HEK293 (cell line): Measurements from ENCODE around the gene MAGI2.

ENCODE experiments used
- CTCF ChIA-PET: fragments of 350-600 bp; formaldehyde crosslinking; extraction: SDS; loops from one replicate; lab custom pipeline; 2021; ENCODE audit warnings: antibody characterized with exemption; lab: Yijun Ruan, JAX
- POLR2A ChIA-PET: fragments of 300-600 bp; formaldehyde crosslinking; extraction: SDS; loops from one replicate; lab custom pipeline; 2020; ENCODE audit warnings: antibody characterized with exemption, inconsistent platforms; lab: Yijun Ruan, JAX
- H3K27ac ChIP-seq: fragments of 200-500 bp; sonication (Bioruptor generic); 2 replicates; pipeline ENCODE4 v1.5.1; 2014; ENCODE audit warnings: low read depth, low read length, control low read depth, inconsistent platforms; ENCODE audit errors: extremely low read depth
- H3K36me3 ChIP-seq, 2 experiments: fragments of 200-500 bp in 1 of 2; sonication (Bioruptor generic) in 1 of 2; 1 replicate in 1 of 2; 2 replicates in 1 of 2; pipeline ENCODE4 v1.5.1; 2014 to 2017; ENCODE audit warnings: inconsistent platforms in 2 of 2, low read length in 2 of 2; ENCODE audit not compliant: control insufficient read depth in 2 of 2, insufficient read depth in 1 of 2
- H3K4me1 ChIP-seq: fragments of 200-500 bp; sonication (Bioruptor generic); 2 replicates; pipeline ENCODE4 v1.5.1; 2014; ENCODE audit warnings: mild to moderate bottlenecking, low read length, inconsistent platforms; ENCODE audit not compliant: control insufficient read depth, insufficient read depth
- H3K4me3 ChIP-seq: 2 replicates; pipeline ENCODE4 v1.5.1; 2011; ENCODE audit warnings: low read depth, mild to moderate bottlenecking, control low read depth, low read length, moderate library complexity
- H3K9me3 ChIP-seq: fragments of 200-500 bp; sonication (Bioruptor generic); 2 replicates; pipeline ENCODE4 v1.5.1; 2014; ENCODE audit warnings: low read depth, low read length, inconsistent platforms; ENCODE audit not compliant: control insufficient read depth, insufficient read depth
- GLI4 ChIP-seq: fragments of 450-650 bp; formaldehyde crosslinking; IDR thresholded peaks from 2 replicates; pipeline ENCODE4 v1.5.1; 2016; ENCODE audit warnings: missing biosample characterization, missing genetic modification characterization
- HOXC10 ChIP-seq: sonication (generic); formaldehyde crosslinking; IDR thresholded peaks from 2 replicates; pipeline ENCODE4 v1.8.1; 2023; ENCODE audit warnings: mild to moderate bottlenecking, missing genetic modification reagents
- YY2 ChIP-seq: fragments of 450-650 bp; formaldehyde crosslinking; IDR thresholded peaks from 2 replicates; pipeline ENCODE4 v1.5.1; 2016; ENCODE audit warnings: missing biosample characterization, missing genetic modification characterization
- ZBTB11 ChIP-seq: fragments of 450-650 bp; formaldehyde crosslinking; conservative IDR thresholded peaks from 2 replicates; pipeline ENCODE4 v1.5.1; 2016; ENCODE audit warnings: low read depth, missing biosample characterization, missing genetic modification characterization
- ZBTB49 ChIP-seq: fragments of 450-650 bp; formaldehyde crosslinking; IDR thresholded peaks from 2 replicates; pipeline ENCODE4 v1.5.1; 2016; ENCODE audit warnings: missing biosample characterization, missing genetic modification characterization, low read depth
- ZNF10 ChIP-seq: fragments of 450-650 bp; formaldehyde crosslinking; IDR thresholded peaks from 2 replicates; pipeline ENCODE4 v1.5.1; 2017; ENCODE audit warnings: missing biosample characterization, missing genetic modification characterization
- ZNF121 ChIP-seq: fragments of 450-650 bp; formaldehyde crosslinking; IDR thresholded peaks from 2 replicates; pipeline ENCODE4 v1.5.1; 2016; ENCODE audit warnings: missing biosample characterization, missing genetic modification characterization
- ZNF133 ChIP-seq: fragments of 450-650 bp; formaldehyde crosslinking; IDR thresholded peaks from 2 replicates; pipeline ENCODE4 v1.5.1; 2016; ENCODE audit warnings: missing biosample characterization, missing genetic modification characterization
- ZNF184 ChIP-seq: fragments of 450-650 bp; IDR thresholded peaks from 2 replicates; pipeline ENCODE4 v1.5.1; 2018; ENCODE audit warnings: missing biosample characterization, mild to moderate bottlenecking, missing genetic modification characterization
- ZNF23 ChIP-seq: fragments of 450-650 bp; formaldehyde crosslinking; IDR thresholded peaks from 2 replicates; pipeline ENCODE4 v1.5.1; 2016; ENCODE audit warnings: missing biosample characterization, missing genetic modification characterization, borderline replicate concordance
- ZNF274 ChIP-seq, 2 experiments: fragments of 200-500 bp in 1 of 2; fragments of 450-650 bp in 1 of 2; sonication (Bioruptor generic) in 1 of 2; formaldehyde crosslinking in 1 of 2; IDR thresholded peaks; 2 replicates each; pipeline versions ENCODE4 v1.5.1 to v1.6.1; 2014 to 2016; ENCODE audit warnings: borderline replicate concordance in 1 of 2, inconsistent platforms in 1 of 2, low read length in 1 of 2, missing biosample characterization in 1 of 2, missing genetic modification characterization in 1 of 2
- ZNF292 ChIP-seq: fragments of 450-650 bp; formaldehyde crosslinking; IDR thresholded peaks from 2 replicates; pipeline ENCODE4 v1.5.1; 2016; ENCODE audit warnings: low read depth, missing biosample characterization, missing genetic modification characterization, borderline replicate concordance
- ZNF366 ChIP-seq: fragments of 450-650 bp; formaldehyde crosslinking; conservative IDR thresholded peaks from 2 replicates; pipeline ENCODE4 v1.5.1; 2016; ENCODE audit warnings: missing biosample characterization, missing genetic modification characterization
- ZNF488 ChIP-seq: fragments of 450-650 bp; formaldehyde crosslinking; IDR thresholded peaks from 2 replicates; pipeline ENCODE4 v1.5.1; 2016; ENCODE audit warnings: missing biosample characterization, missing genetic modification characterization
- ZNF521 ChIP-seq: fragments of 450-650 bp; formaldehyde crosslinking; IDR thresholded peaks from 2 replicates; pipeline ENCODE4 v1.5.1; 2017; ENCODE audit warnings: missing biosample characterization, mild to moderate bottlenecking, missing genetic modification characterization
- ZNF548 ChIP-seq: fragments of 450-650 bp; formaldehyde crosslinking; IDR thresholded peaks from 2 replicates; pipeline ENCODE4 v1.5.1; 2016; ENCODE audit warnings: missing biosample characterization, missing genetic modification characterization
- ZNF560 ChIP-seq: fragments of 450-650 bp; formaldehyde crosslinking; IDR thresholded peaks from 2 replicates; pipeline ENCODE4 v1.5.1; 2017; ENCODE audit warnings: missing biosample characterization, missing genetic modification characterization, borderline replicate concordance
- ZNF654 ChIP-seq: fragments of 450-650 bp; formaldehyde crosslinking; IDR thresholded peaks from 2 replicates; pipeline ENCODE4 v1.5.1; 2016; ENCODE audit warnings: low read depth, missing biosample characterization, missing genetic modification characterization
- TF ChIP-seq, protein P1 (sequence below): fragments of 450-650 bp; formaldehyde crosslinking; IDR thresholded peaks from 2 replicates; pipeline ENCODE4 v1.5.1; 2016; ENCODE audit warnings: missing biosample characterization, missing genetic modification characterization
- TF ChIP-seq, protein P2 (sequence below): fragments of 450-650 bp; formaldehyde crosslinking; IDR thresholded peaks from 2 replicates; pipeline ENCODE4 v1.5.1; 2016; ENCODE audit warnings: missing biosample characterization, missing genetic modification characterization
- TF ChIP-seq, protein P3 (sequence below): fragments of 450-650 bp; formaldehyde crosslinking; IDR thresholded peaks from 2 replicates; pipeline ENCODE4 v1.5.1; 2016; ENCODE audit warnings: missing biosample characterization, missing genetic modification characterization
- TF ChIP-seq, protein P4 (sequence below): fragments of 450-650 bp; formaldehyde crosslinking; IDR thresholded peaks from 2 replicates; pipeline ENCODE4 v1.5.1; 2016; ENCODE audit warnings: missing biosample characterization, missing genetic modification characterization

MAGI2 gene

DNA sequence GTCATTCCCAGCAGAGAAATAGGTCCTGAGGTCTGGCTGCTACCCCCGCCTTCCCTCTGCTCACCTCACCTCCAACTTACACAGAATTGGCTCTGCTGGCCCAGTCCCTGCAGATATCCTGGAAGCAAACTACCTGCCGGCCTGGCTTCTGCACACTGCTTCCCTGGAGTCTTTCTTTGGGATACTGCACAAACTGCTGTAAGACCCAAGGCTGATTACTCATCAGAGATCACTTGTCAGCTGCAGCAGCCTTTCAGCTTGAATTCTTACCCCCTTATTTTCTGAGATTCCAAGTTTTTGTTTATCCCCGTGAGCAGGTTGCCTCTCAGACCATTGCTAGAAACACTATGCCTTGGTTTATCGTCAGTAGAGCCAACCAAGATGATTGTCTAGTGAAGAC, 1228.5 kb downstream of the MAGI2 start (continued):
- no peak for TF ChIP-seq ZNF521 (tag by site-specific recombination)
- no peak for TF ChIP-seq ZNF10 (tag by site-specific recombination)
- TF ChIP-seq ZNF548 (tag by site-specific recombination), result no peak
- TF ChIP-seq, protein P1, sequence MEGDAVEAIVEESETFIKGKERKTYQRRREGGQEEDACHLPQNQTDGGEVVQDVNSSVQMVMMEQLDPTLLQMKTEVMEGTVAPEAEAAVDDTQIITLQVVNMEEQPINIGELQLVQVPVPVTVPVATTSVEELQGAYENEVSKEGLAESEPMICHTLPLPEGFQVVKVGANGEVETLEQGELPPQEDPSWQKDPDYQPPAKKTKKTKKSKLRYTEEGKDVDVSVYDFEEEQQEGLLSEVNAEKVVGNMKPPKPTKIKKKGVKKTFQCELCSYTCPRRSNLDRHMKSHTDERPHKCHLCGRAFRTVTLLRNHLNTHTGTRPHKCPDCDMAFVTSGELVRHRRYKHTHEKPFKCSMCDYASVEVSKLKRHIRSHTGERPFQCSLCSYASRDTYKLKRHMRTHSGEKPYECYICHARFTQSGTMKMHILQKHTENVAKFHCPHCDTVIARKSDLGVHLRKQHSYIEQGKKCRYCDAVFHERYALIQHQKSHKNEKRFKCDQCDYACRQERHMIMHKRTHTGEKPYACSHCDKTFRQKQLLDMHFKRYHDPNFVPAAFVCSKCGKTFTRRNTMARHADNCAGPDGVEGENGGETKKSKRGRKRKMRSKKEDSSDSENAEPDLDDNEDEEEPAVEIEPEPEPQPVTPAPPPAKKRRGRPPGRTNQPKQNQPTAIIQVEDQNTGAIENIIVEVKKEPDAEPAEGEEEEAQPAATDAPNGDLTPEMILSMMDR (tag by site-specific recombination), result no peak
- no peak for TF ChIP-seq YY2 (tag by site-specific recombination)
- TF ChIP-seq ZNF121 (tag by site-specific recombination), result no peak
- TF ChIP-seq ZNF23 (tag by site-specific recombination), result no peak
- TF ChIP-seq ZNF560, result no peak
- TF ChIP-seq, protein P2, sequence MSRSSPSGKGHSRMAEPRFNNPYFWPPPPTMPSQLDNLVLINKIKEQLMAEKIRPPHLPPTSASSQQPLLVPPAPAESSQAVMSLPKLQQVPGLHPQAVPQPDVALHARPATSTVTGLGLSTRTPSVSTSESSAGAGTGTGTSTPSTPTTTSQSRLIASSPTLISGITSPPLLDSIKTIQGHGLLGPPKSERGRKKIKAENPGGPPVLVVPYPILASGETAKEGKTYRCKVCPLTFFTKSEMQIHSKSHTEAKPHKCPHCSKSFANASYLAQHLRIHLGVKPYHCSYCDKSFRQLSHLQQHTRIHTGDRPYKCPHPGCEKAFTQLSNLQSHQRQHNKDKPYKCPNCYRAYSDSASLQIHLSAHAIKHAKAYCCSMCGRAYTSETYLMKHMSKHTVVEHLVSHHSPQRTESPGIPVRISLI (tag by site-specific recombination), result no peak
- no peak for TF ChIP-seq GLI4
- TF ChIP-seq, protein P3, sequence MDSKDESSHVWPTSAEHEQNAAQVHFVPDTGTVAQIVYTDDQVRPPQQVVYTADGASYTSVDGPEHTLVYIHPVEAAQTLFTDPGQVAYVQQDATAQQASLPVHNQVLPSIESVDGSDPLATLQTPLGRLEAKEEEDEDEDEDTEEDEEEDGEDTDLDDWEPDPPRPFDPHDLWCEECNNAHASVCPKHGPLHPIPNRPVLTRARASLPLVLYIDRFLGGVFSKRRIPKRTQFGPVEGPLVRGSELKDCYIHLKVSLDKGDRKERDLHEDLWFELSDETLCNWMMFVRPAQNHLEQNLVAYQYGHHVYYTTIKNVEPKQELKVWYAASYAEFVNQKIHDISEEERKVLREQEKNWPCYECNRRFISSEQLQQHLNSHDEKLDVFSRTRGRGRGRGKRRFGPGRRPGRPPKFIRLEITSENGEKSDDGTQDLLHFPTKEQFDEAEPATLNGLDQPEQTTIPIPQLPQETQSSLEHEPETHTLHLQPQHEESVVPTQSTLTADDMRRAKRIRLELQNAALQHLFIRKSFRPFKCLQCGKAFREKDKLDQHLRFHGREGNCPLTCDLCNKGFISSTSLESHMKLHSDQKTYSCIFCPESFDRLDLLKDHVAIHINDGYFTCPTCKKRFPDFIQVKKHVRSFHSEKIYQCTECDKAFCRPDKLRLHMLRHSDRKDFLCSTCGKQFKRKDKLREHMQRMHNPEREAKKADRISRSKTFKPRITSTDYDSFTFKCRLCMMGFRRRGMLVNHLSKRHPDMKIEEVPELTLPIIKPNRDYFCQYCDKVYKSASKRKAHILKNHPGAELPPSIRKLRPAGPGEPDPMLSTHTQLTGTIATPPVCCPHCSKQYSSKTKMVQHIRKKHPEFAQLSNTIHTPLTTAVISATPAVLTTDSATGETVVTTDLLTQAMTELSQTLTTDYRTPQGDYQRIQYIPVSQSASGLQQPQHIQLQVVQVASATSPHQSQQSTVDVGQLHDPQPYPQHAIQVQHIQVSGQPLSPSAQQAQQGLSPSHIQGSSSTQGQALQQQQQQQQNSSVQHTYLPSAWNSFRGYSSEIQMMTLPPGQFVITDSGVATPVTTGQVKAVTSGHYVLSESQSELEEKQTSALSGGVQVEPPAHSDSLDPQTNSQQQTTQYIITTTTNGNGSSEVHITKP (tag by site-specific recombination), result no peak

DNA sequence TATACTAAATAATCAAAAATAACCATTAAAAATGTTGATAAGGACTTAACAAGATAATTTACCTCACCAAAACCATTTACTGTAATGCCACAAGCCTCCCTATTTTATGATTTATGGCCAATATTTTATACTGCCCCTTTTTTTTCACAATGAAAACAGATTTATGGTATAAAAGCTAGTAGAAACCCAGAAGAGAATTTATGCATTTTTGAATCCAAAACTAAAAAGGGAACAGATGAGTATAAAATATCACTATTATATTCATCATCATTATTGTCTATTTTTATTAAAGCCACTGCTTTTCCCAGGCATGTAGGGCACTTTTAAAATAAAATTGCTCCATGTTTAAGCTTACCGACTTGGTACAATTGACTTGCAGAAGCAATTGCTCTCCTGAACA, 1229.9 kb downstream of the MAGI2 start:
- Histone ChIP-seq H3K27ac (no peak overlapping the region), H3K4me3 (no peak overlapping the region), H3K9me3 (no peaks in the 10 kb centered on the region), H3K4me1 (no peaks in the 10 kb centered on the region), H3K36me3 (no peaks in the 10 kb centered on the region)
- CTCF ChIA-PET, result interaction anchor here (0.8 to 1.7 kb wide), 3 partner anchors 89 to 283 kb away, joined by 3 to 9 read pairs (median 5); no protein-coding TSS in a partner anchor
- POLR2A ChIA-PET, result no interaction called here
- TF ChIP-seq ZBTB49 (tag by site-specific recombination) (no peak), HOXC10 (CRISPR knock-in tag) (no peak), ZBTB11 (tag by site-specific recombination) (no peak), ZNF366 (tag by site-specific recombination) (no peak), ZNF292 (tag by site-specific recombination) (no peak), ZNF184 (tag by site-specific recombination) (no peak), ZNF654 (tag by site-specific recombination) (no peak), ZNF274 (IDR thresholded peaks at IDR 0.05; ENCODE audit: low read length) (no peak), ZNF274 (tag by site-specific recombination; IDR thresholded peaks at IDR 0.05; ENCODE audit: borderline replicate concordance) (no peak), ZNF133 (tag by site-specific recombination) (no peak), ZNF488 (tag by site-specific recombination) (no peak)
- TF ChIP-seq, protein P4, sequence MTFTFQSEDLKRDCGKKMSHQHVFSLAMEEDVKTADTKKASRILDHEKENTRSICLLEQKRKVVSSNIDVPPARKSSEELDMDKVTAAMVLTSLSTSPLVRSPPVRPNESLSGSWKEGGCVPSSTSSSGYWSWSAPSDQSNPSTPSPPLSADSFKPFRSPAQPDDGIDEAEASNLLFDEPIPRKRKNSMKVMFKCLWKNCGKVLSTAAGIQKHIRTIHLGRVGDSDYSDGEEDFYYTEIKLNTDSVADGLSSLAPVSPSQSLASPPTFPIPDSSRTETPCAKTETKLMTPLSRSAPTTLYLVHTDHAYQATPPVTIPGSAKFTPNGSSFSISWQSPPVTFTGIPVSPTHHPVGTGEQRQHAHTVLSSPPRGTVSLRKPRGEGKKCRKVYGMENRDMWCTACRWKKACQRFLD, result no peak
